22Rv1 (cell line): ENCODE results near the gene TYR.
"Not testable (repeated sequence)": the region's sequence is repeated elsewhere in the genome, so short reads cannot be mapped to it uniquely, and the experiment has no call there.

Experiments
- CTCF ChIP-seq: fragments of 450-650 bp; IDR thresholded peaks from 2 replicates; pipeline ENCODE4 v1.5.1; 2017; ENCODE audit warnings: mild to moderate bottlenecking
- ZFX ChIP-seq: fragments of 450-650 bp; IDR thresholded peaks from 2 replicates; pipeline ENCODE4 v1.6.1; 2017; ENCODE audit warnings: antibody characterized with exemption, borderline replicate concordance

GRCh38 chr11:89295023-89295422 is 117.3 kb downstream of the TYR start:
- TF ChIP-seq CTCF, ZFX: not testable (repeated sequence)
